NCI-H1436 treated with DMSO at 0.1 percent for 48 hours (cell line): ENCODE measurements around the gene AP5Z1.
"Not testable (repeated sequence)": the region's sequence is repeated elsewhere in the genome, so short reads cannot be mapped to it uniquely, and the experiment has no call there.

ENCODE experiments used
- DNase-seq: peaks from one replicate; lab custom pipeline; 2025; lab: John Stamatoyannopoulos, UW

Gene AP5Z1

DNA sequence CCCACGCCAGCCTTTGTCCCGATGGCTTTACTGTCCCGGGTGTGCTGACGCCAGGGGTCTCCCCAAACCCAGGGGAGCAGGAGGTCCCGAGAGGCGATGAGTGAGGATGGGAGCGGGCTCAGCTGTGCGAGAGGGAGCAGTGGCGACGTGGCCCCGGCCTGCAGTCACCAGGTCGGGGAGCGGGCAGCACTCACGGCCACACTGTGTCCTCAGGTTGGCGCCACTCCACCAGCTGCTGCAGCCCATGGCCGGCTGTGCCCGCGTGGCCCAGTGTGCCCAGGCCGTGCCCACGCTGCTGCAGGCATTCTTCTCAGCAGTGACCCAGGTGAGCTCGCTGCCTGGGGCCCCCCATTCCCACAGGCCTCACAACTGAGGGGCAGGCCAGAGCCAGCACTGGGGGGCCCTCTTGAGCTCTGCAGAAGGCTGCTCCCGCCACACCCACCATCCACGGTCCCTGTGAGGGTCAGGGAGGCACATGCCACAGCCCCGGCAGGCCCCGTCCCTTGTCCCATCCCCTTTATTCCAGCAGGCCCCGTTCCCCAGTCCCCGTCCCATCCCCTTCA lies 13.3 kb downstream of the AP5Z1 start:
- no peak for DNase-seq

DNA sequence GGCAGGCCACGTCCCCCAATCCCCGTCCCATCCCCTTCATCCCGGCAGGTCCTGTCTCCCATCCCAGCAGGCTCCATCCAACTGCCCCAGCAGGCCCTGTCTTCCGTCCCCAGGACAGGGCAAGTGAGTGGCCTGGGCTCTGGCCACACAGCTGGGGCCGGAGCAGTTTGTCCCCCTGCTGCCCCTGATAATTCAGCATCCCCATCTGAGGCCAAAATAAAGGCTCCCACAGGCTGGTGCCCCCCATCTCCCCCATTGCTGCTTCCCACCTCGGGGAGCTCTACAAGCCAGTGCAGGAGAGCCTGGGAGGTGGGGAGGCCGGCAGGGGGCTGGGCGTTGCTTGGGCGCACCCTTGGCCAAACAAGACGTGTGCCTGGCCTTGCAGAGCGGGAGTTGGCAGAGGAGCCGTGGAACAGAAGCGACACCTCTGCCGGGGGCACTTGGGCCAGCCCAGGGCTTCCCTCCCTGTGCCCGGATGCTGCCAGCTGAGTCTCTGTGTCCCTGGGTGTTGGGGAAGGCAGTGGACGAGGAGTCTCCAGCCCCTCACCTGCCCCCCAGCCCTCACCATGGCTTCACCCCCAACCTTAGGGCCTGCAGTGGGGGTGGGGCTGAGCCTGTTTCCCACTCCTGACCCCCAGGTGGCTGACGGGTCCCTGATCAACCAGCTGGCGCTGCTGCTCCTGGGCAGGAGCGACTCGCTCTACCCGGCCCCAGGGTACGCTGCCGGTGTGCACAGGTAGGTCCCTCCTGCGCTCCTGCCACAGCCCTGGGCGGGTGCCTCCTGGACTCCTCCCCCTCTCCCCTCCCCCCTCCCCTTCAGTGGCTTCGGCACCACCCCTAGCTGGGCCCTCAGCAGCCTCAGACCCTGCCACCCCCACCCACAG lies 14.0 kb downstream of the AP5Z1 start:
- no peak for DNase-seq

DNA sequence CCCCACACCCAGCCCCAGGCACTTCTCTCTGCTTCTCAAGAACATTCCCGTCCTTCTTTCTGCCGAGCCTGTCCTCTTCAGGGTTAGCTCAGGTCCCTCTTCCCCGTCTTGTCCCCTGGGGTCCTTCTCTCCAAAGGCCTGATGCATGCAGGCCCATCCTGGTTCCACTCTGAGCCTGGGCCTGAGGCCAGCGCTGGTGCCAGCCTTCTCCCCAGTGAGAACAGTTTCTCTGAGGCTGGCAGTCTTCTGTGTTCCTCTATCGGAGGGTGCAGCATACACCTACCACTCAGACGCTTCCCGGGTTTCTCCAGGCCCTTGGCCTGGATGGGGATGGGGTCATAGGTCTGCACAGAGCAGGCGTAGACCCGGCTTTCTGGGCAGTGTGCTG lies 14.6 kb downstream of the AP5Z1 start:
- DNase-seq = no peak

DNA sequence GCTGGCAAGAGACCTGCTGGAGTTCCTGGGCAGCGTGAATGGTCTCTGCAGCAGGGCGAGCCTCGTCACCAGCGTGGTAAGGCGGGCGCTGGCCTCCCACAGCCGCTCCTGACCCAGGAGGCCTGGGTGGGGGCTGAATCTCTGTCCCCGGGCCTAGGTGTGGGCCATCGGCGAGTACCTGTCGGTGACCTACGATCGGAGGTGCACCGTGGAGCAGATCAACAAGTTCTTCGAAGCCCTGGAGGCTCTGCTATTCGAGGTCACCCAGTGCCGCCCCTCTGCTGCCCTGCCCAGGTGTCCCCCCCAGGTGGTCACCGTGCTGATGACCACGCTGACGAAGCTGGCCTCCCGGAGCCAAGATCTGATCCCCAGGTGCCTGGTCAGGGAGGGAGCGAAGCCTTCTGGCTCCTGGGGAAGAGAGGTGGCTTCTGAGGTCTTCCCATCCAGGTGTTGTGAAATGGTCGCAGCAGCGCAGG lies 15.1 kb downstream of the AP5Z1 start:
- no peak for DNase-seq

DNA sequence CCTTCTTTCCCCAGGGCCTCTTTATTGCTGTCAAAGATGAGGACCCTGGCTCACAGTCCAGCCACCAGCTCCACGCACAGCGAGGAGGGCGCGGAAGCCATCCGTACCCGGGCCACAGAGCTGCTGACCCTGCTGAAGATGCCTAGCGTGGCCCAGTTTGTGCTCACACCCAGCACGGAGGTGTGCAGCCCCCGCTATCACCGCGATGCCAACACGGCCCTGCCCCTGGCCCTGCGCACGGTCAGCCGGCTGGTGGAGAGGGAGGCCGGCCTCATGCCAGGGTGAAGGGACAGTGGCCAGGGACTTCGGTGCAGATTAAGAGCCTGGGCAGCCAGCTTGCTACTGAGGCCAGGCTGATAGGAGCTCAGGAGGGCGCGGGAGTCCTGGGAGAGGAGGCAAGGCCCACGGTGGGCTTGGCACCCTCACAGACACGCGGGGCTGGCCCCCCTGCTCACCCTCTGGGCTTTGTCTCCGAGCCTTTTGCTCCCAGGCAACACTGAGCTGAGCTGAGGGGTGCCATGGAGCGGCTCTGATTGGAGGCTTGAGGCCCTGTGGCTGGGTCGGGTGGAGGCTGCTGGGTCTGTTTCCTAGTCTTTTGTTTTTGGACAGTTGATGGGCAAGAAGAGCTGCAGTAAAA lies 15.8 kb downstream of the AP5Z1 start:
- no peak for DNase-seq

DNA sequence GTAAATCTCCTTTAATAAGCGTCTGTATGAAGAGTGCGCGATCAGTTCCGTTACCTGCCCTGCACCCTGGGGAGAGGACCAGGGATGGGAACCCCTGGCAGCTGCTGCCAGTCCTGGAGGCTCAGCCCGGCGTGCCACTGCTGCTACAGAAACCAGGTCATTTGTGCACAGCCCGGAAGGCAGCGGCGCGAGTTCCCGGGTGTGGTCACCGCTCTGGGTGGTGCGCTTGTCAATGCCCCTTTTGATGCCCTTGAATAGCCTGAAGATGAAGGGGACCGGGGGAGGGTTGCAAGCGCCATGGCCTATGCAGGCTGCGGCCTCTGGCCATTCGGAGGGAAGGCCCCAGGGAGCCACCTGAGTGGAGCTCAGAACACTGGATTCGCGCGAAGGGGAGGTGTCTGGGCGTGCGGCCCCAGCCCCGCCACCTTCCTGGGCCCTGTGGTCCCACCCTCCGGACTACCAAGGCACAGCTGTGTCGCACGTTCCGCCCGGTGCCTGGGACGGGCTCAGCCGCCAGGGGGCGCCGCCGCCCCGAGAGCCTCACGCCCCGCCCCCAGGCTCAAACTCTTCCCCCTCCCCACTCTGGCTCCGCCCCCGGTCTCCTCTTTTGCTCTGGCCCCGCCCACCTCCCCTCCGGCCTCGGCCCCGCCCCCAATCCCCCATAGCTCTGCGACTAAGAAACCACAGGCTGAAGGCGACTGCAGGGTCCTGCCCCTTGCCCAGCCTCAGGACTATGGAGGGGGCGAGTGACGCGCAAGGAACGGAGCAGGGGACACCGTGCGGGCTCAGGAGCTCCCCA lies 16.5 kb downstream of the AP5Z1 start:
- no peak for DNase-seq

DNA sequence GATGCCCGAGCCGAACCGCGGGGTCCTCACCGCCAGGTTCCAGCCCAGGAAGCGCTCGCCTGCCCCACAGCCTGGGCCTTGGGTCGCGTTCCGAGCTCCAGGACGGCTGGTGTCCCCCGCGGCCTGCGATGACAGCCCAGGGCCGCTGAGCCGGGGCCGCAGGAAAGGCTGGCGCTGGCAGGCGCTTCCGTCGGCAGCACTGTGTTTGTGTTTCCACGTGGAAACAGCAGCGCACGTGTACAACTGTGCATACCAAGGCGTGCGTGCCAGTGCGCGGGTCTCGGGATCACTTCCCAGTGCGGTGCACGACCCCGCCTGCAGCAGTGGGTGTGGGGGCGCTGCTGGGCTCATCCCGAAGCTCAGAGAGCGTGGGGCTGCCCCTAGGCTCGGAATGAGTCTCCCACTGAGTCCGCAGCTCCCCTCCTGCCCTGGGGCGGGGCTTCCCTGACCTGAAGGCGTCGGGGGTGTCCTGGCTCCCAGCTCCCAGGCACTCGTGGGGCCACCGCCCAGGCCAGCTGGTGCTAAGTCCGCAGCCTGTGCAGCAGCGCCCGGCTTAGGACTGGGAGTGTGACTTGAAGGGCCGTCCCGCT lies 17.2 kb downstream of the AP5Z1 start:
- DNase-seq = no peak

DNA sequence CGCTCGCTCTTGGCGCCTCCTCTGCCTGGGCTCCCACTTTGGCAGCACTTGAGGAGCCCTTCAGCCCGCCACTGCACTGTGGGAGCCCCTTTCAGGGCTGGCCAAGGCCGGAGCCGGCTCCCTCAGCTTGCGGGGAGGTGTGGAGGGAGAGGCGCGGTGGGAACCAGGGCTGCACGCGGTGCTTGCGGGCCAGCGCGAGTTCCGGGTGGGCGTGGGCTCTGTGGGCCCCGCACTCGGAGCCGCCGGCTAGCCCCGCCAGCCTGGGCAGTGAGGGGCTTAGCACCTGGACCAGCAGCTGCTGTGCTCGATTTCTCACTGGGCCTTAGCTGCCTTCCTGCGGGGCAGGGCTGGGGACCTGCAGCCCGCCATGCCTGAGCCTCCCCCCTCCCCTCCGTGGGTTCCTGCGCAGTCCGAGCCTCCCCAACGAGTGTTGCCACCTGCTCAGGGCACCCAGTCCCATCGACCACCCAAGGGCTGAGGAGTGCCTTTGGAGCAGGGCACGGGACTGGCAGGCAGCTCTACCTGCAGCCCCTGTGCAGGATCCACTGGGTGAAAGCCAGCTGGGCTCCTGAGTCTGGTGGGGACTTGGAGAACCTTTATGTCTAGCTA lies 18.1 kb downstream of the AP5Z1 start:
- not testable (repeated sequence) for DNase-seq

DNA sequence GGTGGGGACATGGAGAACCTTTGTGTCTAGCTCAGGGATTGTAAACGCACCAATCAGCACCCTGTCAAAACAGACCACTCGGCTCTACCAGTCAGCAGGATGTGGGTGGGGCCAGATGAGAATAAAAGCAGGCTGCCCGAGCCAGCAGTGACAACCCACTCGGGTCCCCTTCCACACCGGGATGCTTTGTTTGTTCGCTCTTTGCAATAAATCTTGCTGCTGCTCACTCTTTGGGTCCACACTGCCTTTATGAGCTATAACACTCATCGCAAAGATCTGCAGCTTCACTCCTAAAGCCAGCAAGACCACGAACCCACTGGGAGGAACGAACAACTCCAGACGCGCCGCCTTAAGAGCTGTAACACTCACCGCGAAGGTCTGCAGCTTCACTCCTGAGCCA lies 18.7 kb downstream of the AP5Z1 start:
- not testable (repeated sequence) for DNase-seq

DNA sequence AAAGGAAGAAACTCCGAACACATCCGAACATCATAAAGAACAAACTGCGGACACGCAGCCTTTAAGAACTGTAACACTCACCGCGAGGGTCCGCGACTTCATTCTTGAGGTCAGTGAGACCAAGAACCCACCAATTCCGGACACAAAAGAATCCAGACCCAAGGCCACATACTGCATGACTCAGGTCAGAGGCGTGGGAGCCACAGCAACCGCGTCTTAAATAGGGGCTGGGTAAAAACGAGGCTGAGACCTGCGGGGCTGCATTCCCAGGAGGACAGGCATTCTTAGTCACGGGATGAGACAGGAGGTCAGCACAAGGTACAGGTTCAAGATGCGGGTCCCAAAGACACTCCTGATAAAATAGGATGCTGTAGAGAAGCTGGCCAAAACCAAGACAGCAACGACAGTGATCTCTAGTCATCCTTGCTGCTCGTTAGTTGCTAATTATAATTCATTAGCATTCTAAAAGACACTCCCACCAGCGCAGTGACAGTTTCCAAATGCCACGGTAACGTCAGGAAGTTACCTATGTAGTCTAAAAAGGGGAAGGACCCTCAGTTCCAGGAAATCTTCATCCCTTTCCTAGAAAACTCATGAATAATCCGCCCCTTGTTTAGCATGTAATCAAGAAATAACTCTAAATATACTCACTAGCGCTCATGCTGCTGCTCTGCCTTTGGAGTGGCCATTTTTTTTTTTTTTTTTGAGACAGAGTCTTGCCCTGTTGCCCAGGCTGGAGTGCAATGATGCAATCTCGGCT lies 19.3 kb downstream of the AP5Z1 start:
- DNase-seq = no peak

DNA sequence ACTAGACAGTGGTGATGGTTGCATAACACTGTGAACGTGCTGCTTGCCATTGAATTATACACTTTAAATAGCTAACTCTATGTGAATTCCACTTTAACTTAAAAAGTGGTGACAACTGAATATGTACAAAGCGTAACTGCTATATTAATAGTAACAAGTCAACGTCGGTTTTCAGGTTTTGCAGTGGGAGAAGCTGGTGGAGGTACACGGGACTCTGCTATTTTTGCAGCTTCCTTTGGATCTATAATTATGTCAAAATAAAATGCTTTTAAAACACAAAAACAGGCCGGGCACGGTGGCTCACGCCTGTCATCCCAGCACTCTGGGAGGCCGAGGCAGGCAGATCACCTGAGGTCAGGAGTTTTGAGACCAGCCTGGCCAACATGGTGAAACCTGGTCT lies 21.0 kb downstream of the AP5Z1 start:
- no peak for DNase-seq

DNA sequence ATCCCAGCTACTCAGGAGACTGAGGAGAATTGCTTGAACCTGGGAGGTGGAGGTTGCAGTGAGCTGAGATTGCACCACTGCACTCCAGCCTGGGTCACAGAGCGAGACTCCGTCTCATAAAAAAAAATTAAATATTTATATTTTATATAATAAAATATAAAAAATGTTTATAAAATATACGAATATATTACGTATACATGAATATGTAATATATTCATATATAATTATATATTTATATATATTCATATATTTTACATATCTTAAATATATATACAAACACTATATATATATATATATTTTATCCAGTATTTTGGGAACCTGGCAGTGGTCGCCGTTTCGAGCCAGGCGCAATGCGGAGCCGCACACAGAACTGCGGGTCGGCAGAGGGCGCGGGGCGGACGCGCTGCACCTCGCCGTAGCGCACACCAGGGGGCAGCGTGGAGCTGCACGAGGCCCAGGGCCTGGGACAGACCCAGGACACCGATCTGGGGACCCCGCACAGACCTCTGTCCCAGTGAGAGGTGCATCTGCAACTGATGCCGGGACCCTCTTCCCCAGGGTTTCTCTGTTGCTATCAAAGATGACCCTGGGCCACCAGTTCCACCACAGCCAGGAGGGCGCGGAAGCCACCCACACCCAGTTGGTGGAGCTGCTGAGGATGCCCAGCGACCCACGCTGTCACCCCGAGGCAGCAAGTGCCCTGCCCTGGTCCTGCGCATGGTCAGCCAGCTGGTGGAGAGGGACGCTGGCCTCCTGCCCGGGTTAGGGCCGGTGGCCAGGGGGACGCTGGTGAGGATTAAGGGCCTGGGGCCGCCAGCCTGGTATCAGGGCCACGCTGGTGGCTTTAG lies 22.7 kb downstream of the AP5Z1 start:
- no peak for DNase-seq

DNA sequence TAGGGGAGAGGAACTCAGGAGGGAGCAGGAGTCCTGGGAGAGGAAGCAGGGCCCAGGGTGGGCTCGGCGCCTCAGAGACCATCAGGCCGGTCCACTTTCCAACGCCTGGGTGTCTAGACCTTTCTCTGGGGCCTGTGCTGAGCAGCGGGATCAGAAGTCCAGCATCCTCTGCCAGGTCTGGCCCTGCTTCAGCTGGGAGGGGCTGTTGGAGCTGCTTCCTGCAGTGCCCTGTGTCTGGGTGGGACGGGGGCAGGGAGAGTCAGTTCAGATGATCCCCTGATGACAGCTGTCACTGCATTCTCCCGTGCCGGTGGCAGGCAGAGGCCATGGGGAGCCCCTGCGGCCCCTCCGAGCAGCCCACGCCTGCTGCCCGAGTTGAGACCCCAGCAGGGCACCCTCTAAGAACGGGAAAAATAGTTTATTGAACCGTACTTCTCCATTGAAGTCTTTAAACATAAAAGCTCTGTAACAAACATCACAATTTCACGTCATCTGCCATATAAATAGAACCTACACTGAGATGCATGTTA lies 23.3 kb downstream of the AP5Z1 start:
- no peak for DNase-seq

DNA sequence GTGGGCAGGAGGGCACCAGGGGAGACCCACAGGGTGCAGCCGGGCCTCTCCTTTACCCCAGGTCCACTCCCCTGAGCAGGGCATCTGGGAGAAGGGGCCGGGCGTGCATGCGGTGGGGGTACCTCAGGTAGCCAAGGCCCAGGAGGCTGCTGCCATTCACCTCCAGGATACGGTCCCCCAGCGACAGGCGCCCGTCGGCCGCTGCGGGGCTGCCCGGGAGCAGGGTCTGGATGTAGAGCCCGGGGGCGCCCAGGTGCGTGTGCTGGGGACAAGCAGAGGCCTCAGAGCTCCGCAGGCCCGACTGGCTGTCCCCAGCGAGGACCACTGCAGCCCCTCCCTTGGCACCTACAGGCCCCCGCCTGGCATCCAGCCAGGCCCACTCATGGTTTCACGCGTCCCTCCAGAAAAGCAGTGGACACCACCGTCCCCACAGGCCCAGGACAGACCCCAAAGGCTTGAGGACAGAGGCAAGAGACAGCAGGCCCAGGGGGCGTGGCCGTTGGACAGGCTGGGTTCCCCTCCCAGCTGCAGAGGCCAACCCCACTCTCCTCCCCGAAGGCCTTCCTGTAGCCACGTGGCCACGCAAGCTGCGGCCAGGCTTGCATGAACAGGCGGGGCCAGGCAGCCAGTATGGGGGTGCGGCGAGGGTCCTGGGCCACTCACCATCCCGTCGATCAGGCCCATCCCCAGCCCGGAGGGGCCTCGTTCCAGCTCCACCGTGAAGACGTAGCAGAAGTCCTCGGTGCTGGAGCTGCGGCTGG lies 24.3 kb downstream of the AP5Z1 start:
- DNase-seq = no peak

DNA sequence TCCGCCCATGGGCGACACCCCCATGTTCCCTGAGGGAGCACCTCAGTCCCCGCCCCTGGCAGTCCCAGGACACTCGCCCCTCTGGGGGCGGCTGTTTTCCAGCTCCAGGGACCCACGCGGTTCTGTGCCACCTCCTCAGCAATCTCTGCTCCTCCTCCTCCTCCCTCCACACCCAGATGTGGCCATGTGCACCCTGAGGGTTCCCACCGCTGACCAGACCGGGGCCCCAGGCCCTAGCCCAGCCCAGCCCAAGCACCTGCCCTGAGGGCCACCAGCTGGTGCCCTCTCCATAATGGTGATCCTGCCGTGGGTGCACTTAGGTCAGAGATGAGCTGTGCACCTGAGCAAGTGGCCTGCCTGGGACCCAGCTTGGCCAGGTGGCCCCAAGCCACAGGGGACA lies 25.1 kb downstream of the AP5Z1 start:
- DNase-seq = no peak

DNA sequence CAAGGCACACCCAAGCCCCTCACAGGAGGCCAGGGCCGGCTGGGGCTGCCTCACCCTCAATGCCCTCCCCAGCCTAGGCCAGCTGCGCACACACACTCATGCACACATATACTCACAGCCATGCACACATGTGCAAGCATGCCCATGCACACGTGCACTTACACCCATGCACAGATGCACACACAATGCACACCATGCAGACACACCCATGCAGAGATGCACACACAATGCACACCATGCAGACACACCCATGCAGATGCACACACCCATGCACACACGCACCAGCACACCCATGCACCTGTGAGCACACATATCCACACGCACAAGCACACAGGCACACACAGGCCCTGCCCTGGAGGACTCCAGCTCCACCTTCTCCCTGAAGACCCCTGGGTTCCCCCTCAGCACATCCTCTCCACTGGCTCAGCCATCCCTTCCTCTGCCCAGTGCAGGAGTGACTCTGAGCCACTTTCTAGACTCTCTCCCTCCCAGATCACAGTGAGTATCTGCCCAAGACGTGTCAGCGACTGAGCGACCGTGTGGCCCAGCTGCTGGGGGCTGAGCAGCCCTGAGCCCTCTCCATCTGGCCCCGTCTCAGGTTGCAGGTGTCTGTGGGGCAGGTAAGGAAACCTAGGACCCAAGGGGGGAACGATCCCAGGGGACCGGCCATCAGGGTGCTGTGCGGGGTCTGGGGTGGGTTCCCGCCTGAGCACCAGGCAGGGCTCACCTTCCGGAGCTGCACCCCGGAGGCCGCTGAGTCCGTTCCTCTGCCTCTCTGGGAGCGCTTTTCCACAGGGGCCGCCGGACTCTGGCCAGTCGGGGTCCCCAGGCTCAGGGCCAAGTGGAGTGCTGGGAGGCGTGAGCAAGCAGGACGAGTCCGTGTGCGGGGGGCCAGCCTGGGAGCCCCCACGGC lies 25.8 kb downstream of the AP5Z1 start:
- no peak for DNase-seq

DNA sequence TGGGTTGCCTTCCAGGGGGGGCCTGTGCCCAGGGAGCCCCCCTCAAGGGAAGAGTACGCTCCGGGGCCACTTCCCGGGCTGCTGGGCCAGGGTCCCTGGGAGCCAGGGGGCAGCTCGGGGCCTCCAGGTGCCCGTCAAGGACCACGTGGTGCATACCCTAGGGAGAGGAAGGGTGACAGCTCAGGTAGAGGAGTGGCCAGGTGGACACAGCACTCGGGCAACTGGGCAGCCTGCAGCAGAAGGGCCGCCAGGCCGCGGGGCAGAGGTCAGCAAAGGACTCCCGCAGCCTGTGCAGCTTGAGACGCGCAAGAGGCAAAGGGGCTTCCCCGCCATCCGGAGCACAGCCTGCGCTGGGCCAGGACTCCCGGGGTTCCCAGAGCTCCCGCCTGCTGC lies 26.4 kb downstream of the AP5Z1 start:
- DNase-seq = no peak

DNA sequence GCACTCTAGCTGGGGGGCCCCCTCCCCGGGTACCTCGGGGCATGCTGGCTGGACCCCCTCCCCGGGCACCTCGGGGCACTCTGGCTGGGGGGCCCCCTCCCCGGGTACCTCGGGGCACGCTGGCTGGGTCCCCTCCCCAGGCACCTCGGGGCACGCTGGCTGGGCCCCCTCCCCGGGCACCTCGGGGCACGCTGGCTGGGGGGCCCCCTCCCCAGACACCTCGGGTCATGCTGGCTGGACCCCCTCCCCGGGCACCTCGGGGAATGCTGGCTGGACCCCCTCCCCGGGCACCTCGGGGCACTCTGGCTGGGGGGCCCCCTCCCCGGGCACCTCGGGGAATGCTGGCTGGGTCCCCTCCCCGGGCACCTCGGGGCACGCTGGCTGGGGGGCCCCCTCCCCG lies 27.2 kb downstream of the AP5Z1 start:
- DNase-seq = not testable (repeated sequence)
